Lung (tissue), 12 donors: Measurements from ENCODE around the gene RNPEPL1. TPM values are rescaled to one million over a fixed set of nuclear protein-coding genes. Genes with fewer than 3 reads are reported as not detected.

Source experiments
- ATAC-seq: fragments of 200-7000 bp; cut with Tn5 transposase; one replicate; pipeline ENCODE4 v1.9.1; 2020; ENCODE audit warnings: moderate number of reproducible peaks; ENCODE audit not compliant: insufficient read depth, low FRiP score
- DNase-seq, 3 donors: peaks; one replicate each; pipeline ENCODE4 v3.0.0-alpha.2; 2013 to 2017
- H3K27ac ChIP-seq, 2 donors: one replicate each; pipeline ENCODE4 v1.5.1; 2013; ENCODE audit warnings: mild to moderate bottlenecking in 2 of 2, moderate library complexity in 2 of 2, control low read depth in 1 of 2, inconsistent platforms in 1 of 2, low read depth in 1 of 2, low read length in 1 of 2
- H3K27me3 ChIP-seq, 3 donors: one replicate each; pipeline ENCODE4 v1.5.1; 2013; ENCODE audit warnings: low read length in 2 of 3; ENCODE audit not compliant: control insufficient read depth in 3 of 3, insufficient read depth in 3 of 3
- H3K36me3 ChIP-seq, 4 donors: one replicate each; pipeline ENCODE4 v1.5.1; 2013; ENCODE audit warnings: low read length in 4 of 4, mild to moderate bottlenecking in 1 of 4, moderate library complexity in 1 of 4; ENCODE audit not compliant: control insufficient read depth in 4 of 4, insufficient read depth in 4 of 4
- H3K4me1 ChIP-seq, 5 donors: one replicate each; pipeline ENCODE4 v1.5.1; 2013; ENCODE audit warnings: low read length in 5 of 5, mild to moderate bottlenecking in 2 of 5, moderate library complexity in 1 of 5; ENCODE audit not compliant: control insufficient read depth in 5 of 5, insufficient read depth in 5 of 5
- H3K4me3 ChIP-seq: one replicate; pipeline ENCODE4 v1.5.1; 2013; ENCODE audit warnings: mild to moderate bottlenecking, control low read depth, moderate library complexity
- H3K9ac ChIP-seq, 2 donors: one replicate each; pipeline ENCODE4 v1.5.1; 2013; ENCODE audit warnings: low read length in 2 of 2, control low read depth in 1 of 2; ENCODE audit not compliant: insufficient read depth in 1 of 2
- H3K9me3 ChIP-seq, 4 donors: one replicate each; pipeline ENCODE4 v1.5.1; 2013; ENCODE audit warnings: low read length in 3 of 4, mild to moderate bottlenecking in 1 of 4, moderate library complexity in 1 of 4; ENCODE audit not compliant: control insufficient read depth in 4 of 4, insufficient read depth in 3 of 4
- WGBS, 2 donors: extraction: QIAGEN DNeasy Blood & Tissue Kit; methylation state at CpG; one replicate each; pipeline ENCODE4 v1.1.7; 2013; 5-methylcytosine and 5-hydroxymethylcytosine counted together
- polyA plus RNA-seq, 2 donors: library from polyadenylated mRNA; stranded (reverse); fragments of 200-250 nt; gene quantifications; one replicate each; pipeline ENCODE4 v1.2.1, GENCODE V29; 2013
- total RNA-seq, 2 donors: library from RNA; depleted of rRNA in 1 of 2; stranded (reverse); fragments of >200 nt in 1 of 2; gene quantifications; one replicate each; pipeline ENCODE4 v1.2.1, GENCODE V29; 2014 to 2021
- TF ChIP-seq, protein P1 (sequence below): IDR thresholded peaks from 2 replicates; pipeline ENCODE4 v1.5.1; 2012; ENCODE audit warnings: mild to moderate bottlenecking; ENCODE audit errors: control extremely low read depth, extremely low read depth
- donor health status: control.
- donor health status: control.
- donor health status: Bipolar disorder and iron deficiency.
- donor health status: healthy.
- donor health status: DM: yes; HTN: yes; CAD: no.

Gene RNPEPL1
- total and polyA plus RNA-seq, 4 donors: 24.5 to 235 (median 88.2) TPM

DNA sequence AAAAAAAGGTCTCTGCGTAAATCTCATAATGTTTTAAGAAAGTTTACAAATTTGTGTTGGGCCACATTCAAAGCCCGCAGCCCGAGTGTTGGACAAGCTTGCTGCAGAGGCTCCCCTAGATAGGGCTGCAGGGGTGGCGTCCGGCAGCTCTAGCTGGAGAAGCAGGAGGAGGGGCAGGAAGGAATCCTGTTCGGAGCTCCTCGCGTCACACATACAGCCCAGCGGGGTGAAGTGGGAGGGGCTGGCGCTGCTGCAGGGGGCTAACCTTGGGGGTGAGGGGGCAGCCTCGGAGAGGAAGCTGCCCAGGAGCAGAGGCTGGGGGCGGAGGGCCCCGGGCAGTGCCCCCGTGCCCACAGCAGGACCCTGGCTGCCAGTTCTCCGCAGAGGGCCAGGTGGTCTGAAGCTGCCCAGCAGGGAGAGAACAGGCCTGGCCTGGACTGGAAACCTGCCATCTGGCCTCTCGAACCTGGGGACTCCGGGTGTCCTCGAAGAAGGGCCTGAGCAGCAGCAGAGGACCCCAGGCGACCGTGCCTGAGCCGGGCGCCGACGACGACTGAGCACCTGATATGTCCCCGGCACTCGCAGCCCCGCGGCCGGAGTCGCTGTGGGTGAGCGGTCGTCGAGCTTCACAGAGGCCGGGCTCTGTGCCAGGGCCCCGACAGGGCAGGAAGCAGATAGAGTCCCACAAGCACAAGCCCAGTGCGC is 54.4 kb downstream of the RNPEPL1 start:
- ATAC-seq (no peak), DNase-seq (peak; percentile 55 to 69 (median 57))
- no peaks in the 10 kb centered on the region for H3K27me3 ChIP-seq
- no peak overlapping the region for H3K4me3 ChIP-seq
- peaks cover 0 to 16% (median 0%) of the 10 kb centered on the region in 5 donors for H3K4me1 ChIP-seq
- H3K27ac ChIP-seq: no peak overlapping the region
- no peaks in the 10 kb centered on the region for H3K36me3 ChIP-seq
- TF ChIP-seq, protein P1, sequence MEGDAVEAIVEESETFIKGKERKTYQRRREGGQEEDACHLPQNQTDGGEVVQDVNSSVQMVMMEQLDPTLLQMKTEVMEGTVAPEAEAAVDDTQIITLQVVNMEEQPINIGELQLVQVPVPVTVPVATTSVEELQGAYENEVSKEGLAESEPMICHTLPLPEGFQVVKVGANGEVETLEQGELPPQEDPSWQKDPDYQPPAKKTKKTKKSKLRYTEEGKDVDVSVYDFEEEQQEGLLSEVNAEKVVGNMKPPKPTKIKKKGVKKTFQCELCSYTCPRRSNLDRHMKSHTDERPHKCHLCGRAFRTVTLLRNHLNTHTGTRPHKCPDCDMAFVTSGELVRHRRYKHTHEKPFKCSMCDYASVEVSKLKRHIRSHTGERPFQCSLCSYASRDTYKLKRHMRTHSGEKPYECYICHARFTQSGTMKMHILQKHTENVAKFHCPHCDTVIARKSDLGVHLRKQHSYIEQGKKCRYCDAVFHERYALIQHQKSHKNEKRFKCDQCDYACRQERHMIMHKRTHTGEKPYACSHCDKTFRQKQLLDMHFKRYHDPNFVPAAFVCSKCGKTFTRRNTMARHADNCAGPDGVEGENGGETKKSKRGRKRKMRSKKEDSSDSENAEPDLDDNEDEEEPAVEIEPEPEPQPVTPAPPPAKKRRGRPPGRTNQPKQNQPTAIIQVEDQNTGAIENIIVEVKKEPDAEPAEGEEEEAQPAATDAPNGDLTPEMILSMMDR: no peak
- 11 to 34% methylated on average over 35 to 37 of the region's 37 CpGs for WGBS, 2 donors
- H3K9ac ChIP-seq: no peak overlapping the region
- no peaks in the 10 kb centered on the region for H3K9me3 ChIP-seq

DNA sequence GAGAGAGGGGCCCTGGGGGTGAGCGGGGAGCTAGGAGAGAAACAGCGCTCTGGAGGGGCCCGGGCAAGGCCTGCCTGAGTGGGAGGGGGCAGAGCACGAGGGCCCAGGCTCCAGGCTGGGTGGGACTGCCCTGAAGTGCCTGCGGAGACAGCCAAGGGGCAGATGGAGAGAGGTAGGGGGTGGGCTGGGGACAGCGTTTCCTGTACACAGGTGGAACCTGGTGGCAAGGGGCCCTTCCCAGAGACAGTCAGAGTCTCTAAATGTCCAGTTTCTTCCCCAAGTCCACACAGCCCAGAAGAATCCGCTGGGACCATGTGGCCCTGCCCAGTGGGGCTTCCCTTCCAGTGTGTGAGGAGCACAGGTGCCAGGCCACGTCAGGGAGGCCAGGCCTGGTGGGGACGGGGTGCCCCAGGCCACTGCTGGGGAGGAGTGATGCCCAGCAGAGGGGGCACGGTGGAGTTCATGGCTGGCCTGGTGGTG is 55.3 kb downstream of the RNPEPL1 start:
- H3K36me3 ChIP-seq: no peaks in the 10 kb centered on the region
- no peak overlapping the region for H3K27ac ChIP-seq
- H3K4me1 ChIP-seq: peaks cover 0 to 16% (median 0%) of the 10 kb centered on the region in 5 donors
- H3K4me3 ChIP-seq: no peak overlapping the region
- 67 to 83% methylated on average over 9 to 10 of the region's 10 CpGs for WGBS, 2 donors
- no peak overlapping the region for H3K9ac ChIP-seq
- TF ChIP-seq, protein P1: no peak
- ATAC-seq (no peak), DNase-seq (no peak)
- no peaks in the 10 kb centered on the region for H3K9me3 ChIP-seq
- no peaks in the 10 kb centered on the region for H3K27me3 ChIP-seq

DNA sequence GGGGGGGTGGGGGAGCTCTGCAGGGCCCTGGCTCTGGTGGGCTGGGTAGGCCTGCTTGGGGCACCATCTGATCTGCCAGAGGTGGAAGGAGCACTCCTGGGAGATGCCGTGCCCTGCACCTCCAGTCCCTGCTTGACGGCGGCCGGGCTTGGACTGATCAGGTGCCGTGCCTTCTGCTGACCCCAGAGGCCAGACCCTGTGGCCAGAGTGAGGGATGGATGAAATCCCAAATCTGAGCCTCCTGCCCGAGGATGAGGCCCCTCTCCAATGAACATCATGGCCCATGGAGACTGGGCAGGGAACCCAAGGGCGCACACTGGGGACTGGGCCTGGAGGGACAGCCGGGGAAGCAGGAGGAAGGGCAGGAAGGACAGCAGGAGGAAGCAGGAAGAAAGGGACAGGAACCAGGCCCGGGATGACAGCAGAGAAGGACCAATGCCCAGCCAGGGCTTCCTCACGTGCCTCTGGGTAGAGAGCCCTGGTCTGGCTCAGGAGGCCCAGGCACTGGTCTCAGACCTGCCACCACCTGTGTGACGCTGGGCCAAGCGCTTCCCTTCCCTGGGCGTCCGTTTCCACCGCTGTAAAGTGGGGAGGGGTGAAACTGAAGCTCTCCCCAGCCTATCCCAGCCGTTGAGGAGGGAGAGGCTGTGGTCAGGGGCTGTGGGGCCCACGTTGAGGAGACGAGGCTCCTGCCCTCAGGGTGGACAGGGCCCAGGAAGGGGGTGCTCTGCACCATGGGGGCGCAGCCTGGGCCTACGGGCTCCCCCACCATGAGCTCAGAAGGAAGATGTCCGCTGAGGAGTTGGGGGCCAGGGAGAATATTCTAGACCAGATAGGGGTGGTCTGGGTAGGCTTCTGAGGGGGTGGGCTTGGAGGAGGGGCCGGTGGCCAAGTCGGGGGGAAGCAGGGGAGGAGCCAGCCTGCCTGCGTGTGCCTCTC is 56.0 kb downstream of the RNPEPL1 start:
- no peak for DNase-seq
- Histone ChIP-seq H3K9me3 (no peaks in the 10 kb centered on the region), H3K36me3 (no peaks in the 10 kb centered on the region), H3K9ac (no peak overlapping the region), H3K27me3 (no peaks in the 10 kb centered on the region), H3K4me1 (peaks cover 0 to 20% (median 0%) of the 10 kb centered on the region in 5 donors), H3K27ac (peak overlapping the region in 1 of 2 donors; percentile 9), H3K4me3 (no peak overlapping the region)
- 64 to 70% methylated on average over 23 to 24 of the region's 24 CpGs for WGBS, 2 donors
- TF ChIP-seq, protein P1: no peak
- no peak for ATAC-seq
